Thyroid gland (tissue), 4 donors: ENCODE results near the gene MAP3K5. TPM values are rescaled to one million over a fixed set of nuclear protein-coding genes. Genes with fewer than 3 reads are reported as not detected.

Experiments
- small RNA-seq: library from RNA; depleted of rRNA; stranded (forward); fragments of <200 nt; gene quantifications from one replicate; pipeline ENCODE3, GENCODE V24; 2016
- total RNA-seq, 4 donors: library from RNA; depleted of rRNA; stranded (reverse); fragments of >200 nt; gene quantifications; one replicate each; pipeline ENCODE4 v1.2.3, GENCODE V29; 2016

MAP3K5 gene
- total RNA-seq, 4 donors from 2014 or later = 28.1 to 68.0 (median 46.5) TPM

Small RNA genes within 50 kb of the gene (small RNA-seq; reads per million reads assigned to genes)
- gene RNA5SP219 = not detected

Other genes starting within 250 kb of the MAP3K5 start
- 10 to 100 TPM; 24.5 to 46.0 (median 36.0) TPM for gene MAP7, start 242.1 kb downstream of the MAP3K5 start, total RNA-seq
- gene PEX7, start 30.1 kb upstream of the MAP3K5 start, total RNA-seq = 10 to 100 TPM; 16.4 to 23.9 (median 18.2) TPM
- not detected for gene SLC35D3, start 129.8 kb upstream of the MAP3K5 start, total RNA-seq